HG02970 (cell line): Measurements from ENCODE around the gene FAM120B.
"Not testable (repeated sequence)": the region's sequence is repeated elsewhere in the genome, so short reads cannot be mapped to it uniquely, and the experiment has no call there.

Experiments used
- ATAC-seq: cut with Tn5 transposase; IDR thresholded peaks from one replicate; pipeline ENCODE4 v1.9.1; 2021; ENCODE audit warnings: mild to moderate bottlenecking, moderate library complexity, moderate number of reproducible peaks; ENCODE audit not compliant: unreplicated experiment, low FRiP score

The FAM120B gene

GRCh38 chr6:170372380-170373325, 66.1 kb downstream of the FAM120B start:
- ATAC-seq, result no peak

GRCh38 chr6:170374571-170375444, 68.2 kb downstream of the FAM120B start:
- no peak for ATAC-seq

- no peak for ATAC-seq
Measured at GRCh38 chr6:170375661-170376060, 69.1 kb downstream of the FAM120B start.

GRCh38 chr6:170376386-170377043, 70.0 kb downstream of the FAM120B start:
- ATAC-seq, result no peak

- ATAC-seq, result no peak
Measured at GRCh38 chr6:170378502-170378901, 71.9 kb downstream of the FAM120B start.

- no peak for ATAC-seq
Measured at GRCh38 chr6:170381562-170381961, 75.0 kb downstream of the FAM120B start.

GRCh38 chr6:170383466-170384035, 77.0 kb downstream of the FAM120B start:
- no peak for ATAC-seq

GRCh38 chr6:170385506-170385905, 78.9 kb downstream of the FAM120B start:
- no peak for ATAC-seq

- no peak for ATAC-seq
Measured at GRCh38 chr6:170388113-170388512, 81.6 kb downstream of the FAM120B start.

GRCh38 chr6:170393033-170393432, 86.5 kb downstream of the FAM120B start:
- no peak for ATAC-seq

GRCh38 chr6:170393807-170394399, 87.3 kb downstream of the FAM120B start:
- no peak for ATAC-seq

GRCh38 chr6:170394980-170395379, 88.4 kb downstream of the FAM120B start:
- ATAC-seq, result no peak

GRCh38 chr6:170398743-170399369, 92.3 kb downstream of the FAM120B start:
- ATAC-seq, result not testable (repeated sequence)

GRCh38 chr6:170399955-170400558, 93.5 kb downstream of the FAM120B start:
- not testable (repeated sequence) for ATAC-seq

GRCh38 chr6:170402318-170403040, 95.9 kb downstream of the FAM120B start:
- ATAC-seq, result no peak

- ATAC-seq, result no peak
Measured at GRCh38 chr6:170403451-170403850, 96.9 kb downstream of the FAM120B start.

- ATAC-seq, result no peak
Measured at GRCh38 chr6:170404036-170404435, 97.5 kb downstream of the FAM120B start.

- ATAC-seq, result no peak
Measured at GRCh38 chr6:170404697-170405096, 98.1 kb downstream of the FAM120B start.
